ENCODE data around the gene MAP7. TPM values are rescaled to one million over a fixed set of nuclear protein-coding genes. Genes with fewer than 3 reads are reported as not detected.
A peak's percentile ranks its signal among the peaks of the same experiment; 100 is the strongest.

Gene MAP7
- total and polyA plus RNA-seq, 2 of the 13 experiments (the other 11 are each of a cell fraction or from before 2014, with no cell fraction given) = 0.04 TPM; not detected in 1

DNA sequence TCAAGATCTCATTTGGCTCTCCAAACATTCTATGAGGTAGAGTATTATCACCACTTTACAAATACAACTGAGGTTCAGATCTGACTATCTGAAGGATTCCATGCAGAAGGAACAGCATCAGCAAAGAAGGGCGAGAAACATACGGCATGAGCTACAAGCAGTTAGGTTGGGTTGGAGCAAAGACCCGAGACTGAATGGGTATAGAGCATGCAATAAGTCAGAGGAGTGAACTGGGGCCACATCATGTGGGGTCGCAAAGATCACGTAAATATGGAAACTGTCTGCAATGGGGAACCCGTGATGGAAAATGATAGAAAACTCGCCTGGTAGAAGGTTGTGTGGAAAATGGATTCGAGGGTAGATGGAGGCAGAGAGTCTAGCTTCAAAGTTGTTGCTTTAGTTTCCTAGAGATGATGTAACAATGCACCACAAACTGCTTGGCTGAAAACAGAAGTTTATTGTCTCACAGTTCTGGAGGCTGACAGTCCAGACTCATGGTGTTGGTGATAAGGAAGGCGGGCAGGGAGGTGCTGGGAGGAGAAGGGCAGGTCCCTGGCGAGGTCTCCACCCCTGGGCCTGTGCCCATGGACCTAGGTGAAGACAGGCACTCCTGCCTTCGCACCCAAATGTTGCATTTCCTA lies 216.3 kb downstream of the MAP7 start:
- Histone ChIP-seq H3K4me3 (replicated peaks in 1 of 3; ENCODE audit: insufficient read depth in 1 of 3, low read depth in 2 of 3, low read length in 3 of 3) (no peak overlapping the region), H3K27me3 (ENCODE audit: control insufficient read depth in 1 of 2, insufficient read depth in 2 of 2, low read length in 2 of 2) (peaks cover 2 to 21% of the 10 kb centered on the region in 2 experiments; a peak in 3 of 5 replicates), H3K79me2 (ENCODE audit: insufficient read depth, low read length) (no peaks in the 10 kb centered on the region), H3K36me3 (replicated peaks in 1 of 2; ENCODE audit: control insufficient read depth in 1 of 2, insufficient read depth in 2 of 2, low read length in 2 of 2) (no peaks in the 10 kb centered on the region), H3K4me1 (ENCODE audit: insufficient read depth, low read length) (peaks cover 14% of the 10 kb centered on the region; the same call in 1 of the 2 replicates), H3K4me2 (ENCODE audit: low read depth, low read length) (peak overlapping the region; percentile 33; the same call in 1 of the 2 replicates), H2AFZ (ENCODE audit: low read length) (no peak overlapping the region), H3K9ac (ENCODE audit: insufficient read depth, low read depth, low read length) (no peak overlapping the region), H3K27ac (ENCODE audit: extremely low read length, insufficient read depth, low read length) (no peak overlapping the region), H3K9me3 (ENCODE audit: low read length) (no peaks in the 10 kb centered on the region), H4K20me1 (ENCODE audit: insufficient read depth, low read length) (no peaks in the 10 kb centered on the region)
- FAIRE-seq (no peak), DNase-seq (ENCODE audit: low spot score) (no peak), ATAC-seq (peak; percentile 13; the same call in 1 of the 3 replicates)
- BruUV-seq (replicated peaks) = no TSS peak
- 45% methylated on average over 11 of the region's 11 CpGs for WGBS (ENCODE audit: low lambda C conversion rate)
- intact Hi-C loops (cut with micrococcal nuclease; ENCODE audit: unreplicated experiment) = no loop called here
- CTCF ChIA-PET (ENCODE audit: low intra/inter-chr PET ratio, low total read pairs) = no interaction called here
- POLR2A ChIA-PET = no interaction called here
- no peak for TF ChIP-seq TCF12 (IDR thresholded peaks at IDR 0.05)
- no peak for TF ChIP-seq TCF12 (CRISPR knock-in tag; IDR thresholded peaks at IDR 0.05)
- TF ChIP-seq CEBPG (CRISPR knock-in tag; IDR thresholded peaks at IDR 0.05) = 0 out of 2 replicates have a peak, but pooled peaks have one; percentile 8
- no peak for TF ChIP-seq ATF7 (IDR thresholded peaks at IDR 0.05)
- no peak for TF ChIP-seq ATF7 (CRISPR knock-in tag; IDR thresholded peaks at IDR 0.05)
- in situ Hi-C loops (cut with HindIII; ENCODE audit: extremely low pct_ligation_motif_present, low pct_unique_long_range_greater_than_20kb) = no loop called here

DNA sequence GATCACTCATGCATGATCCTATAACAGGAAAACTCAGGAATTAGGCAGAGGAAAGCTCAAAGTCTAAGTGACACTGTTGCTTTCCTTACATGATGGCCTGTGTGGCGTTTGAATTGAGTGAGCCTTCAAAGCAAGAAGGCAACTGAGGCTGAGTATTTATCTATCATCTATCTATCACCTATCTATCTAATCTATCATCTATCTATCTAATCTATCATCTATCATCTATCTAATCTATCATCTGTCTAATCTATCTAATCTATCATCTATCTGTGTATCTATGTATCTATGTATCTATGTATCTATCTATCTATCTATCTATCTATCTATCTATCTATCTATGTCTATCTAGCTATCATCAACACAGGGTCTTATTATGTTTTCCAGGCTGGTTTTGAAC lies 218.8 kb downstream of the MAP7 start:
- CTCF ChIA-PET (ENCODE audit: low intra/inter-chr PET ratio, low total read pairs) = no interaction called here
- DNase-seq (ENCODE audit: low spot score) (no peak), ATAC-seq (no peak), FAIRE-seq (no peak)
- 8% methylated on average over 1 of the region's 1 CpG for WGBS (ENCODE audit: low lambda C conversion rate)
- no peak overlapping the region for H3K4me3 ChIP-seq (replicated peaks in 1 of 3; ENCODE audit: insufficient read depth in 1 of 3, low read depth in 2 of 3, low read length in 3 of 3)
- no peaks in the 10 kb centered on the region for H3K36me3 ChIP-seq (replicated peaks in 1 of 2; ENCODE audit: control insufficient read depth in 1 of 2, insufficient read depth in 2 of 2, low read length in 2 of 2)
- peaks cover 14% of the 10 kb centered on the region; the same call in 1 of the 2 replicates for H3K4me1 ChIP-seq (ENCODE audit: insufficient read depth, low read length)
- peaks cover 2 to 21% of the 10 kb centered on the region in 2 experiments; a peak in 3 of 5 replicates for H3K27me3 ChIP-seq (ENCODE audit: control insufficient read depth in 1 of 2, insufficient read depth in 2 of 2, low read length in 2 of 2)
- no peak overlapping the region for H3K27ac ChIP-seq (ENCODE audit: extremely low read length, insufficient read depth, low read length)
- no TSS peak for BruUV-seq (replicated peaks)
- intact Hi-C loops (cut with micrococcal nuclease; ENCODE audit: unreplicated experiment) (no loop called here), in situ Hi-C loops (cut with HindIII; ENCODE audit: extremely low pct_ligation_motif_present, low pct_unique_long_range_greater_than_20kb) (no loop called here)
- POLR2A ChIA-PET = no interaction called here
- no peaks in the 10 kb centered on the region for H4K20me1 ChIP-seq (ENCODE audit: insufficient read depth, low read length)
- H2AFZ ChIP-seq (ENCODE audit: low read length) = no peak overlapping the region
- no peaks in the 10 kb centered on the region for H3K9me3 ChIP-seq (ENCODE audit: low read length)
- H3K79me2 ChIP-seq (ENCODE audit: insufficient read depth, low read length) = no peaks in the 10 kb centered on the region
- no peak overlapping the region for H3K9ac ChIP-seq (ENCODE audit: insufficient read depth, low read depth, low read length)
- H3K4me2 ChIP-seq (ENCODE audit: low read depth, low read length) = no peak overlapping the region
- no peak for TF ChIP-seq PHF21A (CRISPR knock-in tag; IDR thresholded peaks at IDR 0.05)
- TF ChIP-seq ZFP36 (IDR thresholded peaks at IDR 0.05; ENCODE audit: borderline replicate concordance, low read depth, low read length, partially characterized antibody) = no peak
- no peak for TF ChIP-seq ZNF761 (CRISPR knock-in tag; conservative IDR thresholded peaks at IDR 0.05)
- no peak for TF ChIP-seq FOSL1 (CRISPR knock-in tag; IDR thresholded peaks at IDR 0.05; ENCODE audit: borderline replicate concordance)
- TF ChIP-seq U2AF1 (optimal IDR thresholded peaks at IDR 0.05; ENCODE audit: low read depth, low read length) = no peak
- no peak for TF ChIP-seq ZNF331 (CRISPR knock-in tag; IDR thresholded peaks at IDR 0.05)
- no peak for TF ChIP-seq EEA1 (CRISPR knock-in tag; IDR thresholded peaks at IDR 0.05; ENCODE audit: borderline replicate concordance)
- TF ChIP-seq SOX13 (IDR thresholded peaks at IDR 0.05) = no peak
- no peak for TF ChIP-seq SOX13 (CRISPR knock-in tag; conservative IDR thresholded peaks at IDR 0.05 in 1 of 2, IDR thresholded peaks at IDR 0.05 in 1 of 2)
- TF ChIP-seq, protein P1, sequence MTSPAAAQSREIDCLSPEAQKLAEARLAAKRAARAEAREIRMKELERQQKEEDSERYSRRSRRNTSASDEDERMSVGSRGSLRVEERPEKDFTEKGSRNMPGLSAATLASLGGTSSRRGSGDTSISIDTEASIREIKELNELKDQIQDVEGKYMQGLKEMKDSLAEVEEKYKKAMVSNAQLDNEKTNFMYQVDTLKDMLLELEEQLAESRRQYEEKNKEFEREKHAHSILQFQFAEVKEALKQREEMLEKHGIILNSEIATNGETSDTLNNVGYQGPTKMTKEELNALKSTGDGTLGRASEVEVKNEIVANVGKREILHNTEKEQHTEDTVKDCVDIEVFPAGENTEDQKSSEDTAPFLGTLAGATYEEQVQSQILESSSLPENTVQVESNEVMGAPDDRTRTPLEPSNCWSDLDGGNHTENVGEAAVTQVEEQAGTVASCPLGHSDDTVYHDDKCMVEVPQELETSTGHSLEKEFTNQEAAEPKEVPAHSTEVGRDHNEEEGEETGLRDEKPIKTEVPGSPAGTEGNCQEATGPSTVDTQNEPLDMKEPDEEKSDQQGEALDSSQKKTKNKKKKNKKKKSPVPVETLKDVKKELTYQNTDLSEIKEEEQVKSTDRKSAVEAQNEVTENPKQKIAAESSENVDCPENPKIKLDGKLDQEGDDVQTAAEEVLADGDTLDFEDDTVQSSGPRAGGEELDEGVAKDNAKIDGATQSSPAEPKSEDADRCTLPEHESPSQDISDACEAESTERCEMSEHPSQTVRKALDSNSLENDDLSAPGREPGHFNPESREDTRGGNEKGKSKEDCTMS (CRISPR knock-in tag; conservative IDR thresholded peaks at IDR 0.05) = no peak
- no peak for TF ChIP-seq MBNL3 (CRISPR knock-in tag; conservative IDR thresholded peaks at IDR 0.05)
- TF ChIP-seq HIVEP1 (CRISPR knock-in tag; IDR thresholded peaks at IDR 0.05) = no peak

Measured in HepG2 (cell line).